WTC11 (cell line): ENCODE results near the gene RPTOR. TPM values are rescaled to one million over a fixed set of nuclear protein-coding genes. Genes with fewer than 3 reads are reported as not detected.

Experiments used
- ATAC-seq: fragments of 200-7000 bp; cut with Tn5 transposase; 2 replicates; pipeline ENCODE4 v1.10.0; 2021; ENCODE audit warnings: mild to moderate bottlenecking, moderate library complexity
- CTCF ChIA-PET: fragments of 300-600 bp; sonication (Branson Sonifier 250); formaldehyde crosslinking; loops from one replicate; lab custom pipeline; 2021; ENCODE audit warnings: antibody characterized with exemption; lab: Charles Lee
- POLR2A ChIA-PET: fragments of 350-600 bp; sonication (Branson Sonifier 250); formaldehyde crosslinking; loops from one replicate; lab custom pipeline; 2021; ENCODE audit warnings: antibody characterized with exemption; lab: Charles Lee
- DNase-seq: peaks from one replicate; pipeline ENCODE4 v3.0.0; 2021; ENCODE audit warnings: low spot score
- H3K27ac Mint-ChIP-seq: 2 replicates; pipeline ENCODE4 v1.8.0; 2021; ENCODE audit warnings: mixed read lengths
- H3K27me3 Mint-ChIP-seq: 2 replicates; pipeline ENCODE4 v1.8.0; 2021; ENCODE audit warnings: low read depth, mild to moderate bottlenecking, moderate library complexity, mixed read lengths
- H3K36me3 Mint-ChIP-seq: 2 replicates; pipeline ENCODE4 v1.8.0; 2021; ENCODE audit warnings: mixed read lengths
- H3K4me1 Mint-ChIP-seq: 2 replicates; pipeline ENCODE4 v1.8.0; 2022; ENCODE audit warnings: mixed read lengths
- H3K4me3 Mint-ChIP-seq: 2 replicates; pipeline ENCODE4 v1.8.0; 2021; ENCODE audit warnings: mild to moderate bottlenecking, moderate library complexity, mixed read lengths
- H3K9me3 Mint-ChIP-seq: 2 replicates; pipeline ENCODE4 v1.8.0; 2021; ENCODE audit warnings: mixed read lengths
- ATF1 ChIP-seq: sonication (generic); formaldehyde crosslinking; IDR thresholded peaks from 2 replicates; pipeline ENCODE4 v1.8.1; 2023; ENCODE audit warnings: mild to moderate bottlenecking, moderate library complexity, missing genetic modification reagents
- CTCF ChIP-seq: fragments of 200-600 bp; IDR thresholded peaks from 2 replicates; pipeline ENCODE4 v1.8.0; 2022; ENCODE audit warnings: antibody characterized with exemption
- ELF4 ChIP-seq: sonication (generic); formaldehyde crosslinking; IDR thresholded peaks from 2 replicates; pipeline ENCODE4 v1.8.1; 2022; ENCODE audit warnings: low read depth, mild to moderate bottlenecking, moderate library complexity, missing genetic modification reagents
- GABPB1 ChIP-seq: sonication (generic); formaldehyde crosslinking; IDR thresholded peaks from 2 replicates; pipeline ENCODE4 v1.8.1; 2023; ENCODE audit warnings: mild to moderate bottlenecking, missing genetic modification reagents
- HMGA2 ChIP-seq: fragments of 250-450 bp; sonication (Bioruptor Pico); IDR thresholded peaks from 2 replicates; pipeline ENCODE4 v1.4.0; 2021; ENCODE audit warnings: mild to moderate bottlenecking, moderate library complexity
- JAZF1 ChIP-seq: fragments of 250-450 bp; sonication (Bioruptor Pico); IDR thresholded peaks from 2 replicates; pipeline ENCODE4 v1.9.0; 2021; ENCODE audit warnings: moderate library complexity, mild to moderate bottlenecking, inconsistent platforms
- MXD4 ChIP-seq: fragments of 250-450 bp; sonication (Bioruptor Pico); IDR thresholded peaks from 2 replicates; pipeline ENCODE4 v1.8.0; 2021; ENCODE audit warnings: mild to moderate bottlenecking, moderate library complexity, borderline replicate concordance
- NR3C1 ChIP-seq: sonication (generic); formaldehyde crosslinking; conservative IDR thresholded peaks from 2 replicates; pipeline ENCODE4 v1.8.1; 2023; ENCODE audit warnings: low read depth, mild to moderate bottlenecking, missing genetic modification reagents
- OVOL2 ChIP-seq: fragments of 250-450 bp; sonication (Bioruptor Pico); IDR thresholded peaks from 2 replicates; pipeline ENCODE4 v1.9.0; 2021; ENCODE audit warnings: mild to moderate bottlenecking, borderline replicate concordance
- PREB ChIP-seq: sonication (generic); formaldehyde crosslinking; IDR thresholded peaks from 2 replicates; pipeline ENCODE4 v1.8.1; 2022; ENCODE audit warnings: mild to moderate bottlenecking, missing genetic modification reagents, moderate library complexity, borderline replicate concordance
- RELA ChIP-seq: sonication (generic); formaldehyde crosslinking; IDR thresholded peaks from 2 replicates; pipeline ENCODE4 v1.8.1; 2022; ENCODE audit warnings: missing genetic modification reagents, mild to moderate bottlenecking, borderline replicate concordance
- SOX15 ChIP-seq: fragments of 250-450 bp; sonication (Bioruptor Pico); IDR thresholded peaks from 2 replicates; pipeline ENCODE4 v1.9.0; 2021; ENCODE audit warnings: mild to moderate bottlenecking
- TCF7 ChIP-seq: sonication (generic); formaldehyde crosslinking; IDR thresholded peaks from 2 replicates; pipeline ENCODE4 v1.8.0; 2022; ENCODE audit warnings: mild to moderate bottlenecking, low read depth, missing genetic modification reagents, moderate library complexity
- ZBTB21 ChIP-seq: sonication (generic); formaldehyde crosslinking; IDR thresholded peaks from 2 replicates; pipeline ENCODE4 v1.8.1; 2023; ENCODE audit warnings: mild to moderate bottlenecking, missing genetic modification reagents, borderline replicate concordance
- ZNF219 ChIP-seq: sonication (generic); formaldehyde crosslinking; IDR thresholded peaks from 2 replicates; pipeline ENCODE4 v1.8.0; 2023; ENCODE audit warnings: missing genetic modification reagents, mild to moderate bottlenecking, borderline replicate concordance
- ZNF396 ChIP-seq: fragments of 250-450 bp; sonication (Bioruptor Pico); IDR thresholded peaks from 2 replicates; pipeline ENCODE4 v1.8.0; 2021; ENCODE audit warnings: mild to moderate bottlenecking, moderate library complexity, borderline replicate concordance
- ZNF423 ChIP-seq: fragments of 250-450 bp; sonication (Bioruptor Pico); IDR thresholded peaks from 2 replicates; pipeline ENCODE4 v2.1.2; 2022; ENCODE audit warnings: mild to moderate bottlenecking, moderate library complexity
- total RNA-seq: library from RNA; stranded (reverse); gene quantifications from 3 replicates; pipeline ENCODE4 v1.2.3, GENCODE V29; 2021
- TF ChIP-seq, protein P1 (sequence below): sonication (generic); formaldehyde crosslinking; IDR thresholded peaks from 2 replicates; pipeline ENCODE4 v1.8.1; 2022; ENCODE audit warnings: low read depth, missing genetic modification reagents, borderline replicate concordance
- TF ChIP-seq, protein P2 (sequence below): sonication (generic); formaldehyde crosslinking; IDR thresholded peaks from 2 replicates; pipeline ENCODE4 v1.8.0; 2022; ENCODE audit warnings: mild to moderate bottlenecking, missing genetic modification reagents
- TF ChIP-seq, protein P3 (sequence below): fragments of 250-450 bp; sonication (Bioruptor Pico); IDR thresholded peaks from 2 replicates; pipeline ENCODE4 v1.8.0; 2021; ENCODE audit warnings: mild to moderate bottlenecking
- TF ChIP-seq, protein P4 (sequence below): sonication (generic); formaldehyde crosslinking; IDR thresholded peaks from 2 replicates; pipeline ENCODE4 v1.8.0; 2023; ENCODE audit warnings: missing genetic modification reagents

The RPTOR gene
- total RNA-seq, 1 experiment from 2014 or later = 41.0 TPM

DNA sequence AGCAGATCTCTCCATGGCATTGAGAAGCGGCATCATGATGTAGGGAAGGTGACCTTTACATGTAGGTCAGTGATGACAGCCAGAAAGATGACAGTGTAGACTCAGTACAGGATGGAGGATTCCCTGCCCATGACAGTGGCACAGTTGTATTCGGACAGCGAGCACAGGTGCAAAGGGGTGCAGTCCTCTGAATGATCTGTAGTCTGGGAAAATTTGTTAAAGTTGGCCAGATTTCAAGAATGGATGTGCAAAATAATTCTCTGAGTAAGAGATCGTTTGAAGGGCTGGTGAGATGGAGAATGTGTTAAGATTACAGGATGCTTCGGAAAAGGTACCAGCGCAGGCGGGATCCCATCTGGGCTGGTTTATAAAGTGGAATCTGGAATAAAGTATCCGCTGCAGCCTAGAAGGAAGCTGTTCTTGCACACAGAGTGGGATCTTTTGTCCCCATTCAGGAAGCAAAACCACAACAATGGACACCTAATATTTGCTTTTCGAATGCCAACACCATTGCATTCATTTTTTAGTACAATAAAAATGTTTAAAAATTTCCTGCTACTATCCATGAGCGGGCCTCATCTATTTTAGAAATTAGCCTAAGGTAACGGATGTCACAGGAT lies 101.2 kb downstream of the RPTOR start:
- Mint-ChIP-seq H3K9me3 (no peaks in the 10 kb centered on the region), H3K27ac (no peak overlapping the region)
- CTCF ChIA-PET = interaction anchor here (1.0 kb wide), 1 partner anchor 254 kb away, joined by 3 read pairs; no protein-coding TSS in a partner anchor

GRCh38 chr17:80646328-80646727 lies 101.7 kb downstream of the RPTOR start:
- TF ChIP-seq, protein P1, sequence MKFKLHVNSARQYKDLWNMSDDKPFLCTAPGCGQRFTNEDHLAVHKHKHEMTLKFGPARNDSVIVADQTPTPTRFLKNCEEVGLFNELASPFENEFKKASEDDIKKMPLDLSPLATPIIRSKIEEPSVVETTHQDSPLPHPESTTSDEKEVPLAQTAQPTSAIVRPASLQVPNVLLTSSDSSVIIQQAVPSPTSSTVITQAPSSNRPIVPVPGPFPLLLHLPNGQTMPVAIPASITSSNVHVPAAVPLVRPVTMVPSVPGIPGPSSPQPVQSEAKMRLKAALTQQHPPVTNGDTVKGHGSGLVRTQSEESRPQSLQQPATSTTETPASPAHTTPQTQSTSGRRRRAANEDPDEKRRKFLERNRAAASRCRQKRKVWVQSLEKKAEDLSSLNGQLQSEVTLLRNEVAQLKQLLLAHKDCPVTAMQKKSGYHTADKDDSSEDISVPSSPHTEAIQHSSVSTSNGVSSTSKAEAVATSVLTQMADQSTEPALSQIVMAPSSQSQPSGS (CRISPR knock-in tag) = no peak
- TF ChIP-seq, protein P2, sequence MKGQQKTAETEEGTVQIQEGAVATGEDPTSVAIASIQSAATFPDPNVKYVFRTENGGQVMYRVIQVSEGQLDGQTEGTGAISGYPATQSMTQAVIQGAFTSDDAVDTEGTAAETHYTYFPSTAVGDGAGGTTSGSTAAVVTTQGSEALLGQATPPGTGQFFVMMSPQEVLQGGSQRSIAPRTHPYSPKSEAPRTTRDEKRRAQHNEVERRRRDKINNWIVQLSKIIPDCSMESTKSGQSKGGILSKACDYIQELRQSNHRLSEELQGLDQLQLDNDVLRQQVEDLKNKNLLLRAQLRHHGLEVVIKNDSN (CRISPR knock-in tag) = no peak
- no peak for TF ChIP-seq ZNF423 (CRISPR knock-in tag)
- no peak for TF ChIP-seq HMGA2 (CRISPR knock-in tag)
- TF ChIP-seq GABPB1 (CRISPR knock-in tag) = no peak
- no peak for TF ChIP-seq PREB
- no peak overlapping the region for H3K4me3 Mint-ChIP-seq
- H3K4me1 Mint-ChIP-seq = peaks cover 43% of the 10 kb centered on the region
- peak; percentile 16 for ATAC-seq
- H3K9me3 Mint-ChIP-seq = no peaks in the 10 kb centered on the region
- H3K36me3 Mint-ChIP-seq = no peaks in the 10 kb centered on the region
- no peaks in the 10 kb centered on the region for H3K27me3 Mint-ChIP-seq
- ChIA-PET CTCF (no interaction called here), POLR2A (no interaction called here)
- no peak overlapping the region for H3K27ac Mint-ChIP-seq
- DNase-seq = no peak

More for the DNA sequence above, 101.2 kb downstream of the RPTOR start:
- DNase-seq (no peak), ATAC-seq (no peak)
- POLR2A ChIA-PET = no interaction called here
- Mint-ChIP-seq H3K4me3 (no peak overlapping the region), H3K27me3 (no peaks in the 10 kb centered on the region), H3K36me3 (no peaks in the 10 kb centered on the region), H3K4me1 (peaks cover 39% of the 10 kb centered on the region)
- TF ChIP-seq ZNF219 = no peak
- TF ChIP-seq, protein P3, sequence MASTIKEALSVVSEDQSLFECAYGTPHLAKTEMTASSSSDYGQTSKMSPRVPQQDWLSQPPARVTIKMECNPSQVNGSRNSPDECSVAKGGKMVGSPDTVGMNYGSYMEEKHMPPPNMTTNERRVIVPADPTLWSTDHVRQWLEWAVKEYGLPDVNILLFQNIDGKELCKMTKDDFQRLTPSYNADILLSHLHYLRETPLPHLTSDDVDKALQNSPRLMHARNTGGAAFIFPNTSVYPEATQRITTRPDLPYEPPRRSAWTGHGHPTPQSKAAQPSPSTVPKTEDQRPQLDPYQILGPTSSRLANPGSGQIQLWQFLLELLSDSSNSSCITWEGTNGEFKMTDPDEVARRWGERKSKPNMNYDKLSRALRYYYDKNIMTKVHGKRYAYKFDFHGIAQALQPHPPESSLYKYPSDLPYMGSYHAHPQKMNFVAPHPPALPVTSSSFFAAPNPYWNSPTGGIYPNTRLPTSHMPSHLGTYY = no peak
- no peak for TF ChIP-seq NR3C1
- TF ChIP-seq SOX15 (CRISPR knock-in tag) = no peak

DNA sequence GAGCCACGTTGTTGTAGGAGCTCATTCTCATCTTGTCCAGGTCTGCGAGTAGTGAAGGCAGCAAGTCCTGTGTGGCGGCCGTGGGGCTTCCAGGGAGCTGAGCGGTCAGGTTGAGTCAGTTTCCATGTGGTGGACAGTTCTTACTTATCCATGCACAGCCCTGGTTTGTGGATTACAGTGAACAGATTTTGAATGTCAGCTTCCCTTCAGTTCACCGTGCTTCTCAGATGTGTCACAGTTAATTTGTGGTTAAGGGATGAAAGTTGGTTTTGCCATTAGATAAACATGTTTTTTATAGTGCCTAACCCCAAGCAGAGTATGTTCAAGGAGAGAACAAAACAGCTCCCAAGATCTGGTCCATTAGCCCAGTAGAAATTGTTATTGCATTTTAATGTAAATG lies 103.1 kb downstream of the RPTOR start:
- CTCF ChIA-PET = interaction anchor here (0.8 kb wide), 1 partner anchor 221 kb away, joined by 3 read pairs; no protein-coding TSS in a partner anchor
- H3K4me3 Mint-ChIP-seq = no peak overlapping the region
- no peak for DNase-seq
- peak overlapping the region; percentile 66 for H3K27ac Mint-ChIP-seq
- TF ChIP-seq JAZF1 (CRISPR knock-in tag) (no peak), ZNF396 (no peak)
- no peaks in the 10 kb centered on the region for H3K36me3 Mint-ChIP-seq
- no peaks in the 10 kb centered on the region for H3K27me3 Mint-ChIP-seq
- ATAC-seq = no peak
- peaks cover 43% of the 10 kb centered on the region for H3K4me1 Mint-ChIP-seq
- H3K9me3 Mint-ChIP-seq = no peaks in the 10 kb centered on the region
- POLR2A ChIA-PET = no interaction called here

- DNase-seq = no peak
- no peak for ATAC-seq
- H3K9me3 Mint-ChIP-seq = no peaks in the 10 kb centered on the region
- POLR2A ChIA-PET = no interaction called here
- no peaks in the 10 kb centered on the region for H3K36me3 Mint-ChIP-seq
- H3K4me1 Mint-ChIP-seq = peaks cover 43% of the 10 kb centered on the region
- no peak overlapping the region for H3K4me3 Mint-ChIP-seq
- no peaks in the 10 kb centered on the region for H3K27me3 Mint-ChIP-seq
- H3K27ac Mint-ChIP-seq = no peak overlapping the region
- CTCF ChIA-PET = interaction anchor here (0.8 to 3.0 kb wide), 13 partner anchors 11 to 340 kb away, joined by 3 to 34 read pairs (median 4); no protein-coding TSS in a partner anchor
- TF ChIP-seq ATF1 (CRISPR knock-in tag) (no peak), ZBTB21 (CRISPR knock-in tag) (no peak), ELF4 (CRISPR knock-in tag) (no peak), RELA (CRISPR knock-in tag) (no peak), CTCF (no peak), MXD4 (CRISPR knock-in tag) (no peak), TCF7 (CRISPR knock-in tag) (no peak), OVOL2 (CRISPR knock-in tag) (no peak)
- TF ChIP-seq, protein P1 (CRISPR knock-in tag) = no peak
- TF ChIP-seq, protein P4, sequence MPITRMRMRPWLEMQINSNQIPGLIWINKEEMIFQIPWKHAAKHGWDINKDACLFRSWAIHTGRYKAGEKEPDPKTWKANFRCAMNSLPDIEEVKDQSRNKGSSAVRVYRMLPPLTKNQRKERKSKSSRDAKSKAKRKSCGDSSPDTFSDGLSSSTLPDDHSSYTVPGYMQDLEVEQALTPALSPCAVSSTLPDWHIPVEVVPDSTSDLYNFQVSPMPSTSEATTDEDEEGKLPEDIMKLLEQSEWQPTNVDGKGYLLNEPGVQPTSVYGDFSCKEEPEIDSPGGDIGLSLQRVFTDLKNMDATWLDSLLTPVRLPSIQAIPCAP (CRISPR knock-in tag) = no peak
These were observed 104.6 kb downstream of the RPTOR start for GRCh38 chr17:80649200-80649644.
